Stimulated activated CD4-positive, alpha-beta T cell treated with anti-CD3 and anti-CD28 coated beads, Interleukin-15, amount 100 ng/mL, for 48 hours (primary cell): ENCODE data around the gene LMO7.

Experiments used
- DNase-seq, 2 donors: peaks; one replicate each; pipeline ENCODE4 v3.0.0-alpha.2; 2020; ENCODE audit warnings: low read depth in 2 of 2

LMO7 gene

GRCh38 chr13:75843991-75844390, 207.9 kb downstream of the LMO7 start:
- no peak for DNase-seq

- DNase-seq: no peak
These were observed 211.5 kb downstream of the LMO7 start for GRCh38 chr13:75847588-75847987.

- no peak for DNase-seq
These were observed 214.8 kb downstream of the LMO7 start for GRCh38 chr13:75850916-75851315.

- DNase-seq: no peak
These were observed 219.1 kb downstream of the LMO7 start for GRCh38 chr13:75855216-75855615.

- no peak for DNase-seq
These were observed 219.7 kb downstream of the LMO7 start for GRCh38 chr13:75855847-75856246.

GRCh38 chr13:75857291-75857690, 221.2 kb downstream of the LMO7 start:
- DNase-seq: no peak

- DNase-seq: no peak
These were observed 224.8 kb downstream of the LMO7 start for GRCh38 chr13:75860935-75861334.

- DNase-seq: no peak
These were observed 225.7 kb downstream of the LMO7 start for GRCh38 chr13:75861786-75862185.

- no peak for DNase-seq
These were observed 228.6 kb downstream of the LMO7 start for GRCh38 chr13:75864718-75865117.

GRCh38 chr13:75867379-75868117, 231.4 kb downstream of the LMO7 start:
- no peak for DNase-seq

GRCh38 chr13:75869981-75870380, 233.9 kb downstream of the LMO7 start:
- no peak for DNase-seq

- no peak for DNase-seq
These were observed 234.3 kb downstream of the LMO7 start for GRCh38 chr13:75870397-75870903.

GRCh38 chr13:75871059-75871458, 234.9 kb downstream of the LMO7 start:
- no peak for DNase-seq

- no peak for DNase-seq
These were observed 236.8 kb downstream of the LMO7 start for GRCh38 chr13:75872980-75873379.

GRCh38 chr13:75873494-75873893, 237.4 kb downstream of the LMO7 start:
- no peak for DNase-seq

- no peak for DNase-seq
These were observed 239.3 kb downstream of the LMO7 start for GRCh38 chr13:75875450-75875849.

GRCh38 chr13:75876142-75877050, 240.3 kb downstream of the LMO7 start:
- peak; percentile 20 to 39 for DNase-seq

- DNase-seq: no peak
These were observed 240.9 kb downstream of the LMO7 start for GRCh38 chr13:75877071-75877470.

- no peak for DNase-seq
These were observed 243.5 kb downstream of the LMO7 start for GRCh38 chr13:75879656-75880055.

GRCh38 chr13:75881109-75881775, 245.1 kb downstream of the LMO7 start:
- DNase-seq: no peak

- DNase-seq: no peak
These were observed 246.1 kb downstream of the LMO7 start for GRCh38 chr13:75882261-75882660.

GRCh38 chr13:75889427-75889826, 253.3 kb downstream of the LMO7 start:
- no peak for DNase-seq
